Activated naive CD4-positive, alpha-beta T cell treated with anti-CD3 and anti-CD28 coated beads, Interleukin-2, amount 10 ng/mL, durations not matched to agents 7 days and 5 days (primary cell): ENCODE measurements around the gene SLC26A4.
"Not testable (repeated sequence)": the region's sequence is repeated elsewhere in the genome, so short reads cannot be mapped to it uniquely, and the experiment has no call there.

Experiments used
- CTCF ChIA-PET: fragments of 350-600 bp; sonication (Branson Sonifier 250); formaldehyde crosslinking; loops from one replicate; lab custom pipeline; 2021; ENCODE audit warnings: antibody characterized with exemption; lab: Charles Lee
- DNase-seq: peaks from one replicate; pipeline ENCODE4 v3.0.0-alpha.2; 2020
- H3K27ac Mint-ChIP-seq: one replicate; pipeline ENCODE4 v1.8.0; 2021; ENCODE audit warnings: mild to moderate bottlenecking, moderate library complexity, mixed read lengths
- H3K27me3 Mint-ChIP-seq: one replicate; pipeline ENCODE4 v1.8.0; 2021; ENCODE audit warnings: mild to moderate bottlenecking, mixed read lengths
- H3K36me3 Mint-ChIP-seq: one replicate; pipeline ENCODE4 v1.8.0; 2021; ENCODE audit warnings: mixed read lengths
- H3K4me1 Mint-ChIP-seq: one replicate; pipeline ENCODE4 v1.8.0; 2021; ENCODE audit warnings: mixed read lengths
- H3K4me3 Mint-ChIP-seq: one replicate; pipeline ENCODE4 v1.8.0; 2021; ENCODE audit warnings: mild to moderate bottlenecking, moderate library complexity, mixed read lengths
- H3K9me3 Mint-ChIP-seq: one replicate; pipeline ENCODE4 v1.8.0; 2021; ENCODE audit warnings: mixed read lengths

Gene SLC26A4

DNA sequence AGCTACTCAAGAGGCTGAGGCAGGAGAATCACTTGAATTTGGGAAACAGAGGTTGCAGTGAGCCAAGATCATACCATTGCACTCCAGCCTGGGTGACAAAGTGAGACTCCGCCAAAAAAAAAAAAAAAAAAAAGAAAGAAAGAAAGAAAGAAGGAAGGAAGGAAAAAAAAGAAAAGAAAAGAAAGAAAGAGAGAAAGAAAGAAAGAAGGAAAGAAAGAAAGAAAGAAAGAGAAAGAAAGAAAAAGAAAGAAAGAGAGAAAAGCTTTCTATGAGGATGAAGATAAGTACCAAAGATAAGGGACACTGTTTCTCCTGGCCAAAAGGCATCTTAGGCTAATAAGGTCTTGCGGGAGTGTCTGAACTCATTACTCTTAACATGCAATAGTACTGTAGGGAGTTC is 21.6 kb upstream of the SLC26A4 start:
- peaks cover 20% of the 10 kb centered on the region for H3K27me3 Mint-ChIP-seq
- CTCF ChIA-PET, result interaction anchor here (0.6 to 1.0 kb wide), 3 partner anchors 19 to 175 kb away, joined by 3 to 4 read pairs (median 3); no protein-coding TSS in a partner anchor
- not testable (repeated sequence) for H3K4me3 Mint-ChIP-seq, H3K27ac Mint-ChIP-seq, H3K36me3 Mint-ChIP-seq, DNase-seq
- peaks cover 11% of the 10 kb centered on the region for H3K9me3 Mint-ChIP-seq
- H3K4me1 Mint-ChIP-seq, result peaks cover 28% of the 10 kb centered on the region

GRCh38 chr7:107641676-107642075 is 19.0 kb upstream of the SLC26A4 start:
- H3K27ac Mint-ChIP-seq, result no peak overlapping the region
- H3K9me3 Mint-ChIP-seq, result peaks cover 15% of the 10 kb centered on the region
- DNase-seq, result no peak
- H3K27me3 Mint-ChIP-seq, result peaks cover 28% of the 10 kb centered on the region
- peaks cover 30% of the 10 kb centered on the region for H3K4me1 Mint-ChIP-seq
- no peak overlapping the region for H3K4me3 Mint-ChIP-seq
- peaks cover 7% of the 10 kb centered on the region for H3K36me3 Mint-ChIP-seq
- CTCF ChIA-PET, result no interaction called here

DNA sequence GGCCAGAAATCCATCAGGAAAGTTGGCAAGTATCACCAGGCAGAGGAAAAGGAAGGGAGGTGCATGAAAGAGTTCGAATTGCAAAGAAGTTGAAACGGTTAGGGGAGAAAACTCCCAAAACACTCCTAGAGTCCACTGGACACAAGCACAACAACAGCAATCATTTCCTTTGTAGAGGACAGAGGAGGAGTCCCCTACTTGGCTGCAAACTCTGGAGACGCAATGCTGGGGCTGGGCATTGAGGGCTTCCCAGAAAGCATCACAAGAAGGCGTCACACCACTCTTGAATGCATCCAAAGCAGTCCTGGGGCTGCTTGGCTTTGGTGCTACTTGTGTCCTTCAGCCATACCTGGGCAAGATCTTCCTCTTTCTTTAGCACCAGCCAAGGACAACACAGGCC is 18.1 kb upstream of the SLC26A4 start:
- DNase-seq, result no peak
- Mint-ChIP-seq H3K4me1 (peaks cover 30% of the 10 kb centered on the region), H3K27me3 (peaks cover 28% of the 10 kb centered on the region), H3K9me3 (peaks cover 17% of the 10 kb centered on the region), H3K36me3 (peaks cover 7% of the 10 kb centered on the region), H3K4me3 (no peak overlapping the region), H3K27ac (no peak overlapping the region)
- CTCF ChIA-PET, result no interaction called here

DNA sequence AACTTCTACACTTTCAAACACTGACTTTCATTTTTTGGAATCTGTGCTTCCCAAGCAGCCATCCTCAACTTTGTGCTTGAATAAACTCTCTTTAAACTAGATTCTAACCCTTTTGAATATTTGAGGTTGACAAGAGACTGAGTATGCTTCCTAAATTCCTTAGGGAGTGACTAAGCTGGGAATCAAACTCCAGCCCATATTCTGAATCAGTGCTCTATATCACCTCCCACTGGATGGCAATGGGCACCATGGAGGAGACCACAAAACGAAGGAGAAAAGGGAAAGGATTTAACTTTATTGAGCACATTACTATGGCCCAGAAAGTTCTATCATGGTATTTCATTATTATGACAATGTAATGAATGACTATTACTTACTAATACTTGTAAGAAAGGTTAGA is 17.2 kb upstream of the SLC26A4 start:
- H3K9me3 Mint-ChIP-seq, result peaks cover 10% of the 10 kb centered on the region
- peaks cover 25% of the 10 kb centered on the region for H3K4me1 Mint-ChIP-seq
- CTCF ChIA-PET, result no interaction called here
- no peak overlapping the region for H3K4me3 Mint-ChIP-seq
- H3K36me3 Mint-ChIP-seq, result peaks cover 4% of the 10 kb centered on the region
- H3K27me3 Mint-ChIP-seq, result peaks cover 28% of the 10 kb centered on the region
- no peak for DNase-seq
- no peak overlapping the region for H3K27ac Mint-ChIP-seq

DNA sequence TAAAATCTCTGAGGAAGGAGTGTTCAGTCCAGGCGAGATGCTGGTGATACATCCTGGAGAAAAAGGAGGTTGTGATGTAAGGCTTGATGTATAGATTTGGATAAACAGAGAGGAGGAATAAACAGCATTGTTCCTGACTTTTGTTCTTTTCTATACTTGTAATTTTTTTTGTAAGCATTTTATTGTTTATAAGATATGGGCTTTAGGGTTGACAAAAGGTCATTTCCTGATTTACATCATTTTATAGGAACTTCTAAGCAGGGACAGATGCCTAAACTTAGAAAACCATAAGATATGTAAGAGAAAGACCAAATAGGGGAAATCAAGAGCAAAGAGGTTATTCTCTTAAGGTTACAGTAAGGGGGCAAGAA is 16.7 kb upstream of the SLC26A4 start:
- Mint-ChIP-seq H3K4me3 (no peak overlapping the region), H3K4me1 (peaks cover 19% of the 10 kb centered on the region), H3K27me3 (peaks cover 24% of the 10 kb centered on the region), H3K36me3 (peaks cover 3% of the 10 kb centered on the region), H3K27ac (no peak overlapping the region), H3K9me3 (peaks cover 9% of the 10 kb centered on the region)
- no peak for DNase-seq
- CTCF ChIA-PET, result no interaction called here

- DNase-seq, result no peak
- Mint-ChIP-seq H3K27ac (no peak overlapping the region), H3K9me3 (peaks cover 11% of the 10 kb centered on the region), H3K4me1 (peaks cover 15% of the 10 kb centered on the region), H3K4me3 (no peak overlapping the region), H3K36me3 (peaks cover 3% of the 10 kb centered on the region), H3K27me3 (peaks cover 19% of the 10 kb centered on the region)
- CTCF ChIA-PET, result no interaction called here
These were observed 16.2 kb upstream of the SLC26A4 start for GRCh38 chr7:107644309-107644974.

GRCh38 chr7:107652642-107653041 is 8.0 kb upstream of the SLC26A4 start:
- Mint-ChIP-seq H3K9me3 (peaks cover 6% of the 10 kb centered on the region), H3K4me3 (no peak overlapping the region), H3K36me3 (no peaks in the 10 kb centered on the region), H3K27ac (no peak overlapping the region), H3K4me1 (peaks cover 15% of the 10 kb centered on the region), H3K27me3 (peaks cover 20% of the 10 kb centered on the region)
- CTCF ChIA-PET, result interaction anchor here (0.6 kb wide), 1 partner anchor 853 kb away, joined by 3 read pairs; no protein-coding TSS in a partner anchor
- no peak for DNase-seq

DNA sequence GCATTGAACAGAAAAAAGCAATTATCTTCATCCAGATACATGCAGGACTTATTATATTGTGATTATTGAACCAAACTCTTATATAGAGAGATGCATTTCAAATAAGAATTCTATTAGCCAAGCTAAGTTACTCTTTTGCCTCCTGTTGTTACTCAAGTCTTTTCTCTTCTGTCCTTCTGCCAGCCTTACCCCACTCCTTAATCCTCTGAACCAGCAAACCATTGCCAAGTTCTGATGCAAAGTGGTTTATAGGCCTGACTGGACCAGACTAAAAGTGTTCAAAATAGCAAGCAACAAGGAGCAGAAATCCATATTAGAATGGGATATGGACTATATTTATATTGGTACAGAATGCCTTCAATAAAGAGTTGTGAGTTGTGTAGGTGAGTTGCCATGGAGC is 2.2 kb upstream of the SLC26A4 start:
- CTCF ChIA-PET, result no interaction called here
- H3K9me3 Mint-ChIP-seq, result no peaks in the 10 kb centered on the region
- H3K4me1 Mint-ChIP-seq, result peaks cover 50% of the 10 kb centered on the region
- H3K27ac Mint-ChIP-seq, result no peak overlapping the region
- no peak overlapping the region for H3K4me3 Mint-ChIP-seq
- no peaks in the 10 kb centered on the region for H3K36me3 Mint-ChIP-seq
- H3K27me3 Mint-ChIP-seq, result peaks cover 30% of the 10 kb centered on the region
- no peak for DNase-seq

DNA sequence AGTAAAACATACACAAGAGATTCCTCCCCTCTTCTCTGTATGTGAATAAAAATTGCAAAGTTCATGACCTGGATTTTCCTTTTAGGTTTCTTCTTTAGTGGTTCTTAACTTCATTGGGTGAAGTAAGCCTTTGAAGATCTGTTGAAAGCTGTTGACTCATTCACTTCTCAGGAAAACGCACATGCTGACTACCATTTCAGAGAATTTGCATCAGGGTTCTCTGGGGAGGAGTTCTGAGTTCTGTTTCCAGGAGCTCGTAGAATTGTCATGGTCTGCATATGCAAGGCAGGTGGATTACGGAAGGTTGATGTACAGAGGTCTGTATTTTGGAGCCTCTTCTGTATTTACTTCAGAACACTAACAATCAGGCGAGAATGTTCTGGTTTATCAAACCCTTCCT is 962 bp upstream of the SLC26A4 start:
- CTCF ChIA-PET, result interaction anchor here (1.8 to 2.4 kb wide), 2 partner anchors 196 to 219 kb away, joined by 5 to 8 read pairs; no protein-coding TSS in a partner anchor
- H3K4me1 Mint-ChIP-seq, result peaks cover 46% of the 10 kb centered on the region
- H3K4me3 Mint-ChIP-seq, result peak overlapping the region; percentile 89
- no peaks in the 10 kb centered on the region for H3K9me3 Mint-ChIP-seq
- H3K36me3 Mint-ChIP-seq, result no peaks in the 10 kb centered on the region
- H3K27me3 Mint-ChIP-seq, result peaks cover 27% of the 10 kb centered on the region
- H3K27ac Mint-ChIP-seq, result peak overlapping the region; percentile 72
- peak; percentile 59 for DNase-seq

DNA sequence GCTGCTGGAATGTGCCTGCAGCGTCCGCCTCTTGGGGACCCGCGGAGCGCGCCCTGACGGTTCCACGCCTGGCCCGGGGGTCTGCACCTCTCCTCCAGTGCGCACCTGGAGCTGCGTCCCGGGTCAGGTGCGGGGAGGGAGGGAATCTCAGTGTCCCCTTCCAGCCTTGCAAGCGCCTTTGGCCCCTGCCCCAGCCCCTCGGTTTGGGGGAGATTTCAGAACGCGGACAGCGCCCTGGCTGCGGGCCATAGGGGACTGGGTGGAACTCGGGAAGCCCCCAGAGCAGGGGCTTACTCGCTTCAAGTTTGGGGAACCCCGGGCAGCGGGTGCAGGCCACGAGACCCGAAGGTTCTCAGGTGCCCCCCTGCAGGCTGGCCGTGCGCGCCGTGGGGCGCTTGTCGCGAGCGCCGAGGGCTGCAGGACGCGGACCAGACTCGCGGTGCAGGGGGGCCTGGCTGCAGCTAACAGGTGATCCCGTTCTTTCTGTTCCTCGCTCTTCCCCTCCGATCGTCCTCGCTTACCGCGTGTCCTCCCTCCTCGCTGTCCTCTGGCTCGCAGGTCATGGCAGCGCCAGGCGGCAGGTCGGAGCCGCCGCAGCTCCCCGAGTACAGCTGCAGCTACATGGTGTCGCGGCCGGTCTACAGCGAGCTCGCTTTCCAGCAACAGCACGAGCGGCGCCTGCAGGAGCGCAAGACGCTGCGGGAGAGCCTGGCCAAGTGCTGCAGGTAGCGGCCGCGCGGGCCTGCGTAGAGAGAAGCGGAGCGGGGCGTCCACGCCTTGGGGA is 645 bp downstream of the SLC26A4 start:
- H3K27me3 Mint-ChIP-seq, result peaks cover 27% of the 10 kb centered on the region
- no peaks in the 10 kb centered on the region for H3K36me3 Mint-ChIP-seq
- peaks cover 35% of the 10 kb centered on the region for H3K4me1 Mint-ChIP-seq
- peak overlapping the region; percentile 89 for H3K4me3 Mint-ChIP-seq
- CTCF ChIA-PET, result interaction anchor here (0.6 to 2.4 kb wide), 15 partner anchors 14 to 198 kb away, joined by 3 to 8 read pairs (median 3); partner anchors contain the start of genes COG5 and DUS4L
- H3K27ac Mint-ChIP-seq, result no peak overlapping the region
- DNase-seq, result peak; percentile 69
- no peaks in the 10 kb centered on the region for H3K9me3 Mint-ChIP-seq

GRCh38 chr7:107661865-107662379 is 1.3 kb downstream of the SLC26A4 start:
- H3K4me3 Mint-ChIP-seq, result peak overlapping the region; percentile 89
- H3K27ac Mint-ChIP-seq, result no peak overlapping the region
- peaks cover 27% of the 10 kb centered on the region for H3K27me3 Mint-ChIP-seq
- H3K9me3 Mint-ChIP-seq, result no peaks in the 10 kb centered on the region
- CTCF ChIA-PET, result interaction anchor here (0.9 to 2.4 kb wide), 12 partner anchors 13 to 198 kb away, joined by 3 to 8 read pairs (median 3); partner anchors contain the start of genes COG5 and DUS4L
- DNase-seq, result no peak
- H3K36me3 Mint-ChIP-seq, result no peaks in the 10 kb centered on the region
- peaks cover 35% of the 10 kb centered on the region for H3K4me1 Mint-ChIP-seq

DNA sequence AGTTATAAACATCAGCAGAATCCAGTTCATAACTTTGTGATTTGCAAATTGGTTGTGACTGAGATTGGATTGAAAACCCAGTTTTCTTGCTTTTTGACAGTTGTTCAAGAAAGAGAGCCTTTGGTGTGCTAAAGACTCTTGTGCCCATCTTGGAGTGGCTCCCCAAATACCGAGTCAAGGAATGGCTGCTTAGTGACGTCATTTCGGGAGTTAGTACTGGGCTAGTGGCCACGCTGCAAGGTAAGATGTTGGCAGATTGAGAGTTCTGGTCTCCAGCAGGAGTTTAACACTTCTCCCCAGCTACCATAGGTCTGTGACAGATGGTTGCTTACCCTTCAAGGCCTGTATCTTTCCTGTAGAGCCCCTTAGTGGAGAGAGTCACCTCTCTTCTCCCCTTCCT is 2.6 kb downstream of the SLC26A4 start:
- H3K4me1 Mint-ChIP-seq, result peaks cover 35% of the 10 kb centered on the region
- no peaks in the 10 kb centered on the region for H3K9me3 Mint-ChIP-seq
- H3K36me3 Mint-ChIP-seq, result no peaks in the 10 kb centered on the region
- H3K4me3 Mint-ChIP-seq, result no peak overlapping the region
- CTCF ChIA-PET, result no interaction called here
- H3K27ac Mint-ChIP-seq, result no peak overlapping the region
- DNase-seq, result no peak
- peaks cover 27% of the 10 kb centered on the region for H3K27me3 Mint-ChIP-seq

DNA sequence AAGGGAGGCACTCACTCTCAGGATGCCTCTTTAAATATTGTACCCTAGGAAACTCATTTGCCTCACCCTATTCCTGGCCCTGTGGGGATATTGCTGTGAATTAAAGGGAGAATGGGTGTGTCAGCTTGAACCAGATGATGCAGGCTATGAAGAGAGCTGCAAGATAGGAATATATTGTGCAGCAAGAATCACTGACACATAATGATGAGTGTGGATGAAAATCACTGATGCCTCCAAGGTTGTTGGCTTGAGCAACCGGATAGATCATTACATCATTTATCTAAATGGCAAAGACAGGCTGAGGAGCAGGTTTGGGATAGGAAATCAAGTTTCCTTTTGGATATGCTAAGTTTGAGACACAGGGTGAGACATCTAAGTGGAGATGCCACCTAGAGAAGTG is 6.2 kb downstream of the SLC26A4 start:
- H3K4me3 Mint-ChIP-seq, result no peak overlapping the region
- no peak overlapping the region for H3K27ac Mint-ChIP-seq
- no peak for DNase-seq
- H3K36me3 Mint-ChIP-seq, result no peaks in the 10 kb centered on the region
- CTCF ChIA-PET, result no interaction called here
- H3K9me3 Mint-ChIP-seq, result no peaks in the 10 kb centered on the region
- H3K27me3 Mint-ChIP-seq, result peaks cover 11% of the 10 kb centered on the region
- H3K4me1 Mint-ChIP-seq, result peaks cover 9% of the 10 kb centered on the region

DNA sequence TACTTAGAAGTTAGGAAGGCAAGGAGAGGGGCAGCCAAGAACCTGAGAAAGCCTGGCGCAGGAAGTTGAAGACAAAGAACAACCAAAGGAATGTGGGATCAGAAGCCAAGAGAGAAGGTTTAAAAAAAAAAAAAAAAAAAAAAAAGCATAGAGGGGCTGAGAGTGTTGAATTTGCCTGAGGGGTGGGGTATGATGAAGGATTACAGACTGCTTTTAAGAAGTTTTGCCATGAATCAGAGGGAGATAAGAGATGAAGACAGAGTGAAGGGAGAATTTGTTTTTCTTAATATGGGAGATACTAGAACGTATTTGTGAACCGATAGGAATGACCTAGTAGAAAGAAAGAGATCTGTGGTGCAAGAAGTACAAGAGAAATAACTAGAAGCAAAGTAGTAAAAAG is 6.7 kb downstream of the SLC26A4 start:
- peaks cover 4% of the 10 kb centered on the region for H3K4me1 Mint-ChIP-seq
- CTCF ChIA-PET, result no interaction called here
- no peak overlapping the region for H3K4me3 Mint-ChIP-seq
- no peaks in the 10 kb centered on the region for H3K9me3 Mint-ChIP-seq
- no peaks in the 10 kb centered on the region for H3K36me3 Mint-ChIP-seq
- H3K27ac Mint-ChIP-seq, result no peak overlapping the region
- H3K27me3 Mint-ChIP-seq, result peaks cover 6% of the 10 kb centered on the region
- no peak for DNase-seq
